H1 (cell line): ENCODE measurements around the gene CEP41. TPM values are rescaled to one million over a fixed set of nuclear protein-coding genes. Genes with fewer than 3 reads are reported as not detected.

Source experiments
- CTCF ChIA-PET: fragments of 300-600 bp; sonication (Branson Sonifier 250); formaldehyde crosslinking; loops from one replicate; lab custom pipeline; 2021; ENCODE audit not compliant: partially characterized antibody; lab: Charles Lee
- POLR2A ChIA-PET: fragments of 300-600 bp; sonication (Branson Sonifier 250); formaldehyde crosslinking; loops from one replicate; lab custom pipeline; 2021; ENCODE audit warnings: inconsistent platforms; ENCODE audit not compliant: partially characterized antibody; lab: Charles Lee
- DNase-seq, 2 experiments: peaks; one replicate each; pipeline versions ENCODE4 v3.0.0 to v3.0.0-alpha.2; 2010 to 2022; ENCODE audit warnings: low spot score in 2 of 2, low read depth in 1 of 2, mixed read lengths in 1 of 2
- FAIRE-seq: peaks from 2 replicates; lab custom pipeline; 2011; peaks lifted over from hg19 to GRCh38; lab: Jason Lieb, UNC
- H2AFZ ChIP-seq: 2 replicates; pipeline ENCODE4 v1.8.1; 2012; ENCODE audit warnings: low read length, inconsistent platforms
- H2AK5ac ChIP-seq: 2 replicates; pipeline ENCODE4 v1.6.1; 2013; ENCODE audit warnings: low read depth, low read length
- H2BK120ac ChIP-seq: replicated peaks from 2 replicates; pipeline ENCODE3; 2013; ENCODE audit warnings: low read depth, low read length, inconsistent platforms
- H2BK12ac ChIP-seq: 2 replicates; pipeline ENCODE4 v1.6.1; 2013; ENCODE audit warnings: low read depth, low read length
- H2BK15ac ChIP-seq: 2 replicates; pipeline ENCODE4 v1.6.1; 2013; ENCODE audit warnings: low read length
- H2BK20ac ChIP-seq: 2 replicates; pipeline ENCODE4 v1.6.1; 2013; ENCODE audit warnings: low read length
- H2BK5ac ChIP-seq: 2 replicates; pipeline ENCODE4 v1.6.1; 2013; ENCODE audit warnings: low read depth, low read length
- H3K14ac ChIP-seq: 2 replicates; pipeline ENCODE4 v1.6.1; 2013; ENCODE audit warnings: inconsistent platforms; ENCODE audit not compliant: insufficient read length
- H3K18ac ChIP-seq: 2 replicates; pipeline ENCODE4 v1.6.1; 2013; ENCODE audit warnings: low read length; ENCODE audit errors: extremely low read depth
- H3K23ac ChIP-seq: 2 replicates; pipeline ENCODE4 v1.6.1; 2013; ENCODE audit warnings: inconsistent platforms; ENCODE audit not compliant: insufficient read length
- H3K23me2 ChIP-seq: 2 replicates; pipeline ENCODE4 v1.6.1; 2013; ENCODE audit warnings: low read depth, low read length
- H3K27ac ChIP-seq: 2 replicates; pipeline ENCODE4 v1.6.1; 2011; ENCODE audit warnings: low read depth, low read length, inconsistent platforms
- H3K27me3 ChIP-seq, 4 experiments: replicated peaks in 1 of 4; 1 replicate in 1 of 4; 2 replicates in 3 of 4; pipeline versions ENCODE4 v1.6.1 to v1.8.1; 2011 to 2013; ENCODE audit warnings: low read length in 3 of 4, mild to moderate bottlenecking in 3 of 4, inconsistent platforms in 2 of 4, mixed read lengths in 2 of 4, moderate library complexity in 1 of 4; ENCODE audit not compliant: control insufficient read depth in 3 of 4, insufficient read depth in 3 of 4; ENCODE audit errors: extremely low read depth in 1 of 4
- H3K36me3 ChIP-seq, 4 experiments: 2 replicates each; pipeline versions ENCODE4 v1.6.1 to v1.8.1; 2011 to 2013; ENCODE audit warnings: mild to moderate bottlenecking in 4 of 4, low read length in 3 of 4, moderate library complexity in 2 of 4, control low read depth in 1 of 4, inconsistent platforms in 1 of 4; ENCODE audit not compliant: insufficient read depth in 4 of 4, control insufficient read depth in 2 of 4
- H3K4ac ChIP-seq: replicated peaks from 2 replicates; pipeline ENCODE3; 2013; ENCODE audit warnings: low read length, low read depth, mixed read lengths, inconsistent platforms; ENCODE audit not compliant: insufficient read length
- H3K4me1 ChIP-seq, 4 experiments: replicated peaks in 1 of 4; 1 replicate in 1 of 4; 2 replicates in 3 of 4; pipeline versions ENCODE4 v1.6.1 to v1.8.1; 2011 to 2013; ENCODE audit warnings: low read length in 3 of 4, inconsistent platforms in 2 of 4, mixed read lengths in 1 of 4; ENCODE audit not compliant: insufficient read depth in 4 of 4, control insufficient read depth in 3 of 4
- H3K4me2 ChIP-seq, 2 experiments: 2 replicates each; pipeline versions ENCODE4 v1.6.1 to v1.8.1; 2011 to 2013; ENCODE audit warnings: low read depth in 2 of 2, low read length in 2 of 2, control low read depth in 1 of 2, inconsistent platforms in 1 of 2, mild to moderate bottlenecking in 1 of 2; ENCODE audit not compliant: insufficient read depth in 1 of 2
- H3K4me3 ChIP-seq, 4 experiments: fragments of 200-600, 300-600 bp in 1 of 4; sonication (generic), shearing (Covaris generic), sonication (Bioruptor Twin) in 1 of 4; 2 replicates each; pipeline versions ENCODE4 v1.5.1 to v1.8.1; 2011 to 2016; ENCODE audit warnings: low read length in 4 of 4, low read depth in 3 of 4, control low read depth in 2 of 4, inconsistent platforms in 2 of 4, mild to moderate bottlenecking in 2 of 4, mixed read lengths in 1 of 4, moderate library complexity in 1 of 4; ENCODE audit not compliant: insufficient read depth in 2 of 4; ENCODE audit errors: extremely low read depth in 1 of 4
- H3K56ac ChIP-seq: replicated peaks from 2 replicates; pipeline ENCODE3; 2013; ENCODE audit warnings: low read depth, mild to moderate bottlenecking, mixed read lengths, low read length, inconsistent platforms; ENCODE audit not compliant: insufficient read length
- H3K79me1 ChIP-seq: 2 replicates; pipeline ENCODE4 v1.6.1; 2013; ENCODE audit warnings: low read depth, low read length, control low read depth
- H3K79me2 ChIP-seq, 2 experiments: 2 replicates each; pipeline versions ENCODE4 v1.6.1 to v1.8.1; 2012 to 2013; ENCODE audit warnings: low read length in 2 of 2, mild to moderate bottlenecking in 2 of 2, inconsistent platforms in 1 of 2; ENCODE audit not compliant: insufficient read depth in 2 of 2, control insufficient read depth in 1 of 2
- H3K9ac ChIP-seq, 4 experiments: replicated peaks in 1 of 4; 1 replicate in 1 of 4; 2 replicates in 3 of 4; pipeline versions ENCODE4 v1.6.1 to v1.8.1; 2011 to 2013; ENCODE audit warnings: low read depth in 3 of 4, low read length in 3 of 4, control low read depth in 2 of 4, mild to moderate bottlenecking in 2 of 4, moderate library complexity in 2 of 4, inconsistent platforms in 1 of 4; ENCODE audit errors: extremely low read depth in 1 of 4
- H3K9me3 ChIP-seq, 2 experiments: 2 replicates each; pipeline versions ENCODE4 v1.6.1 to v1.8.1; 2012 to 2013; ENCODE audit warnings: mild to moderate bottlenecking in 2 of 2, moderate library complexity in 2 of 2, control low read depth in 1 of 2, inconsistent platforms in 1 of 2, low read depth in 1 of 2, low read length in 1 of 2, mixed read lengths in 1 of 2; ENCODE audit not compliant: insufficient read depth in 2 of 2
- H4K20me1 ChIP-seq, 2 experiments: replicated peaks in 1 of 2; 2 replicates each; pipeline versions ENCODE3 to v1.8.1; 2011 to 2013; ENCODE audit warnings: inconsistent platforms in 2 of 2, low read length in 2 of 2, mild to moderate bottlenecking in 1 of 2; ENCODE audit not compliant: insufficient read depth in 2 of 2, control insufficient read depth in 1 of 2
- H4K5ac ChIP-seq: 2 replicates; pipeline ENCODE4 v1.6.1; 2013; ENCODE audit warnings: low read length, low read depth, mixed read lengths, inconsistent platforms; ENCODE audit not compliant: insufficient read length
- H4K8ac ChIP-seq: 2 replicates; pipeline ENCODE4 v1.8.0; 2013; ENCODE audit warnings: mild to moderate bottlenecking, moderate library complexity, low read length, inconsistent platforms; ENCODE audit not compliant: insufficient read depth; ENCODE audit errors: extremely low read depth
- H4K91ac ChIP-seq: replicated peaks from 2 replicates; pipeline ENCODE3; 2013; ENCODE audit warnings: low read length, mixed read lengths, inconsistent platforms; ENCODE audit not compliant: insufficient read length
- EP300 ChIP-seq, 2 experiments: IDR thresholded peaks; 1 replicate in 1 of 2; 2 replicates in 1 of 2; pipeline ENCODE4 v1.6.1; 2011 to 2012; ENCODE audit warnings: low read depth in 2 of 2, low read length in 2 of 2, mild to moderate bottlenecking in 2 of 2, borderline replicate concordance in 1 of 2, inconsistent platforms in 1 of 2, moderate library complexity in 1 of 2
- EZH2 ChIP-seq: fragments of 200-600 bp; sonication (generic); IDR thresholded peaks from 2 replicates; pipeline ENCODE4 v1.7.1; 2012; ENCODE audit warnings: low read depth, mild to moderate bottlenecking, moderate library complexity, low read length, inconsistent platforms; ENCODE audit not compliant: severe bottlenecking
- HDAC6 ChIP-seq: IDR thresholded peaks from one replicate; pipeline ENCODE4 v1.7.1; 2012; ENCODE audit warnings: low read depth, mild to moderate bottlenecking, inconsistent platforms, low read length, moderate library complexity
- JUND ChIP-seq: IDR thresholded peaks from 2 replicates; pipeline ENCODE4 v1.6.1; 2011; ENCODE audit warnings: mild to moderate bottlenecking, improper control_type of control experiment, low read length
- MAFK ChIP-seq: IDR thresholded peaks from 2 replicates; pipeline ENCODE4 v1.6.1; 2012; ENCODE audit warnings: low read depth, mild to moderate bottlenecking, improper control_type of control experiment, low read length
- POLR2A ChIP-seq, 2 experiments: IDR thresholded peaks; 1 replicate in 1 of 2; 2 replicates in 1 of 2; pipeline ENCODE4 v1.6.1; 2011; ENCODE audit warnings: low read depth in 2 of 2, low read length in 2 of 2, mild to moderate bottlenecking in 2 of 2; ENCODE audit errors: control extremely low read depth in 1 of 2
- RNF2 ChIP-seq: fragments of 200-900, 300-1000 bp; sonication (generic); IDR thresholded peaks from 2 replicates; pipeline ENCODE4 v1.7.1; 2016; ENCODE audit warnings: borderline replicate concordance, low read depth, mild to moderate bottlenecking, antibody characterized with exemption, low read length; ENCODE audit not compliant: poor library complexity, severe bottlenecking; ENCODE audit errors: missing control alignments
- RXRA ChIP-seq: IDR thresholded peaks from 2 replicates; pipeline ENCODE4 v1.6.1; 2011; ENCODE audit warnings: low read depth, mild to moderate bottlenecking, low read length, moderate library complexity; ENCODE audit not compliant: insufficient read depth
- SAP30 ChIP-seq: fragments of 300-600 bp; sonication (generic); IDR thresholded peaks from 2 replicates; pipeline ENCODE4 v1.7.1; 2012; ENCODE audit warnings: low read length, moderate library complexity, mild to moderate bottlenecking, inconsistent platforms; ENCODE audit not compliant: insufficient read depth, insufficient replicate concordance
- SP1 ChIP-seq: IDR thresholded peaks from 2 replicates; pipeline ENCODE4 v1.6.1; 2011; ENCODE audit warnings: low read depth, low read length
- SP4 ChIP-seq: IDR thresholded peaks from 2 replicates; pipeline ENCODE4 v1.6.1; 2012; ENCODE audit warnings: low read length, inconsistent platforms
- SUZ12 ChIP-seq: fragments of 200-600 bp; sonication (generic); IDR thresholded peaks from 2 replicates; pipeline ENCODE4 v1.6.1; 2012; ENCODE audit warnings: mild to moderate bottlenecking, inconsistent platforms, low read length, moderate library complexity, mixed read lengths
- TCF12 ChIP-seq: IDR thresholded peaks from 2 replicates; pipeline ENCODE4 v1.6.1; 2011; ENCODE audit warnings: low read depth, mild to moderate bottlenecking, low read length
- TEAD4 ChIP-seq: IDR thresholded peaks from 2 replicates; pipeline ENCODE4 v1.6.1; 2012; ENCODE audit warnings: low read depth, low read length, inconsistent platforms, mixed read lengths
- ZNF274 ChIP-seq: IDR thresholded peaks from 2 replicates; pipeline ENCODE4 v1.7.0; 2012; ENCODE audit warnings: low read length, borderline replicate concordance; ENCODE audit errors: extremely low read depth
- WGBS, 2 experiments: shearing (Covaris generic) in 1 of 2; methylation state at CpG; one replicate each; pipeline versions ENCODE4 v1.1.6 to v1.1.7; 2013 to 2015; ENCODE audit warnings: low lambda C conversion rate in 2 of 2, mixed read lengths in 2 of 2, inconsistent platforms in 1 of 2, low coverage in 1 of 2, missing lambda C conversion rate in 1 of 2; ENCODE audit not compliant: insufficient replicate concordance in 2 of 2, insufficient coverage in 1 of 2, insufficient read length in 1 of 2; ENCODE audit errors: extremely low coverage in 1 of 2, missing lambda C conversion rate in 1 of 2; 5-methylcytosine and 5-hydroxymethylcytosine counted together
- polyA plus RNA-seq, 7 experiments: library from polyadenylated mRNA; depleted of rRNA in 3 of 7; stranded (reverse) in 5 of 7; unstranded in 2 of 7; fragments of >200 nt in 5 of 7; fragments of 200-250 nt in 2 of 7; gene quantifications; 1 replicate in 5 of 7; 2 replicates in 1 of 7; 4 replicates in 1 of 7; pipeline versions ENCODE4 v1.2.1 to v1.2.3, GENCODE V29; 2011 to 2013; ENCODE audit warnings: missing spikeins in 2 of 7, mixed read lengths in 2 of 7
- total RNA-seq: library from RNA; stranded (reverse); fragmentation: NEBNext Ultra II Directional; extraction: Animal tissue kit (Norgen Biotek cat#: 25700); gene quantifications from 2 replicates; pipeline ENCODE4 v1.2.1, GENCODE V29; 2021

CEP41 gene
- total and polyA plus RNA-seq, 2 of the 8 experiments (the other 6 are each of a cell fraction or from before 2014, with no cell fraction given): 9.3 to 12.8 TPM

DNA sequence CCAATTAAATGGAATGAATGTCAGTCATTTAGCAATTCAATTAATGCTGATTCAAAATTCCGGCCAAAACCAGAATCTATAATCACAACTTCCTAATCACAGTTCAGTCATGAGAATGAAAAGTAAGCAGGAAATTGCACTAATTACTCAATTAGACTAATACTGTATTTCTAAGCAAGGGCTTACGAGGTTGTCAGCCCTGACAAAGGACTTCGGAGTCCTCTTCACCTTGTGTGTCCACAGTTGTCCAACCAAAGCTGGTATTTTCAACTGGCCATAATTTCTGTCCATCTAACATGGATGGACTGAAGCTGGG lies 43.1 kb downstream of the CEP41 start:
- Histone ChIP-seq H3K9ac (no peak overlapping the region), H3K27me3 (no peaks in the 10 kb centered on the region), H3K56ac (no peak overlapping the region), H3K27ac (no peak overlapping the region), H3K9me3 (no peaks in the 10 kb centered on the region), H3K23me2 (no peaks in the 10 kb centered on the region), H4K20me1 (no peaks in the 10 kb centered on the region), H4K8ac (no peak overlapping the region), H3K79me2 (no peaks in the 10 kb centered on the region), H2BK120ac (no peak overlapping the region), H3K4me2 (no peak overlapping the region), H4K5ac (no peak overlapping the region), H3K14ac (no peak overlapping the region), H3K4me3 (no peak overlapping the region), H3K23ac (no peak overlapping the region), H2AFZ (no peak overlapping the region), H3K4ac (no peak overlapping the region), H3K36me3 (no peaks in the 10 kb centered on the region), H2BK15ac (no peak overlapping the region), H2BK20ac (no peak overlapping the region), H3K18ac (no peak overlapping the region), H2BK5ac (no peak overlapping the region), H3K79me1 (no peaks in the 10 kb centered on the region), H2BK12ac (no peak overlapping the region), H2AK5ac (no peak overlapping the region), H4K91ac (no peak overlapping the region), H3K4me1 (peaks cover 0 to 2% (median 0%) of the 10 kb centered on the region in 4 experiments; a peak in 2 of 7 replicates)
- CTCF ChIA-PET: interaction anchor here (0.5 to 2.3 kb wide), 2 partner anchors 17 to 118 kb away, joined by 3 to 11 read pairs; partner anchors contain the start of gene CPA1
- POLR2A ChIA-PET: no interaction called here
- FAIRE-seq (no peak), DNase-seq (no peak)
- WGBS, 2 experiments: 90% methylated on average over 3 of the region's 3 CpGs; no CpG with 5 or more reads in 1 of the 2 experiments
- TF ChIP-seq ZNF274: no peak
- no peak for TF ChIP-seq SP1
- no peak for TF ChIP-seq MAFK
- no peak for TF ChIP-seq EZH2
- TF ChIP-seq JUND: no peak
- no peak for TF ChIP-seq TCF12
- no peak for TF ChIP-seq HDAC6
- TF ChIP-seq SAP30: no peak
- no peak for TF ChIP-seq SP4
- no peak for TF ChIP-seq POLR2A (IDR thresholded peaks at IDR 0.05; ENCODE audit: control extremely low read depth in 1 of 2, low read depth in 2 of 2, low read length in 2 of 2)
- TF ChIP-seq RNF2: no peak
- no peak for TF ChIP-seq TEAD4
- no peak for TF ChIP-seq SUZ12
- TF ChIP-seq EP300 (IDR thresholded peaks at IDR 0.05; ENCODE audit: borderline replicate concordance in 1 of 2, low read depth in 2 of 2, low read length in 2 of 2): no peak
- TF ChIP-seq RXRA: no peak
